ENCODE data around the gene RBFOX2.

- no peak for TF ChIP-seq EP300 (IDR thresholded peaks at IDR 0.05; ENCODE audit: borderline replicate concordance)
- no peak for TF ChIP-seq TEAD4 (IDR thresholded peaks at IDR 0.05)
- no peak for TF ChIP-seq USF1 (IDR thresholded peaks at IDR 0.05)
- no peak for TF ChIP-seq TAF1 (IDR thresholded peaks at IDR 0.05; ENCODE audit: low read depth)
- no peak for TF ChIP-seq RAD21 (IDR thresholded peaks at IDR 0.05; ENCODE audit: low read depth)
Measured at GRCh38 chr22:35960854-35961253, 67.8 kb downstream of the RBFOX2 start.

Data from Ishikawa (cell line).